K562 (cell line): ENCODE measurements around the gene ATF3. TPM values are rescaled to one million over a fixed set of nuclear protein-coding genes. Genes with fewer than 3 reads are reported as not detected.

ENCODE experiments used
- ARID3B ChIP-seq: fragments of 250-450 bp; sonication (Bioruptor Pico); IDR thresholded peaks from 2 replicates; pipeline ENCODE4 v1.4.0; 2020; ENCODE audit warnings: borderline replicate concordance
- CXXC5 ChIP-seq: fragments of 250-450 bp; sonication (Bioruptor Pico); IDR thresholded peaks from 2 replicates; pipeline ENCODE4 v1.8.0; 2022; ENCODE audit warnings: inconsistent platforms, mild to moderate bottlenecking, moderate library complexity
- ELK3 ChIP-seq: fragments of 450-650 bp; formaldehyde crosslinking; IDR thresholded peaks from 2 replicates; pipeline ENCODE4 v1.4.0; 2020; ENCODE audit warnings: mild to moderate bottlenecking
- FOXM1 ChIP-seq, 2 experiments: fragments of 450-650 bp in 1 of 2; sonication (generic) in 1 of 2; formaldehyde crosslinking in 1 of 2; IDR thresholded peaks; 2 replicates each; pipeline versions ENCODE4 v1.6.1 to v1.9.0; 2017 to 2022; ENCODE audit warnings: low read depth in 2 of 2, mild to moderate bottlenecking in 2 of 2, missing genetic modification reagents in 1 of 2, moderate library complexity in 1 of 2
- HEY1 ChIP-seq: fragments of 250-450 bp; sonication (Bioruptor Pico); IDR thresholded peaks from 2 replicates; pipeline ENCODE4 v1.5.0; 2020; ENCODE audit warnings: mild to moderate bottlenecking, moderate library complexity, borderline replicate concordance
- L3MBTL2 ChIP-seq: fragments of 450-650 bp; IDR thresholded peaks from 2 replicates; pipeline ENCODE4 v1.6.1; 2016; ENCODE audit warnings: mild to moderate bottlenecking, moderate library complexity
- SAP30 ChIP-seq: fragments of 200-600 bp; sonication (generic); IDR thresholded peaks from 2 replicates; pipeline ENCODE4 v1.6.1; 2012; ENCODE audit warnings: borderline replicate concordance, low read depth, mild to moderate bottlenecking, moderate library complexity, low read length, control low read depth, inconsistent platforms; ENCODE audit not compliant: insufficient read depth, poor library complexity, severe bottlenecking
- ZBTB7A ChIP-seq: IDR thresholded peaks from 2 replicates; pipeline ENCODE4 v1.6.1; 2011; ENCODE audit warnings: low read depth, mild to moderate bottlenecking, low read length, moderate library complexity, borderline replicate concordance; ENCODE audit not compliant: control insufficient read depth
- ZFP91 ChIP-seq: sonication (generic); formaldehyde crosslinking; IDR thresholded peaks from 2 replicates; pipeline ENCODE4 v1.8.0; 2022; ENCODE audit warnings: mild to moderate bottlenecking, missing genetic modification reagents
- ZNF232 ChIP-seq: sonication (generic); formaldehyde crosslinking; IDR thresholded peaks from 2 replicates; pipeline ENCODE4 v1.8.0; 2022; ENCODE audit warnings: mild to moderate bottlenecking, missing genetic modification reagents
- ZNF318 ChIP-seq, 2 experiments: fragments of 450-650 bp; IDR thresholded peaks; 2 replicates each; pipeline ENCODE4 v1.6.1; 2016; ENCODE audit warnings: mild to moderate bottlenecking in 2 of 2, borderline replicate concordance in 1 of 2, low read depth in 1 of 2, moderate library complexity in 1 of 2
- ZNF511 ChIP-seq: sonication (generic); formaldehyde crosslinking; IDR thresholded peaks from 2 replicates; pipeline ENCODE4 v1.8.0; 2022; ENCODE audit warnings: mild to moderate bottlenecking, missing genetic modification reagents
- polyA plus RNA-seq, 8 experiments: library from polyadenylated mRNA; depleted of rRNA in 4 of 8; stranded (reverse) in 5 of 8; unstranded in 3 of 8; fragments of >200 nt; fragmentation: Nextera tagmentation in 2 of 8; fragmentation: Illumina TruSeq in 1 of 8; extraction: Ambion mirVana in 2 of 8; extraction: Trizol in 1 of 8; gene quantifications; 2 replicates each; pipeline versions ENCODE4 v1.2.1 to v1.2.3, GENCODE V29; 2011 to 2014; ENCODE audit warnings: inconsistent platforms in 1 of 8, missing spikeins in 1 of 8
- total RNA-seq, 7 experiments: library from RNA; depleted of rRNA in 6 of 7; stranded (reverse); fragments of >200 nt in 6 of 7; fragmentation: Illumina TruSeq in 2 of 7; extraction: Trizol in 2 of 7; gene quantifications; 2 replicates each; pipeline versions ENCODE4 v1.2.1 to v1.2.3, GENCODE V29; 2011 to 2021; ENCODE audit warnings: low replicate concordance in 1 of 7

Gene ATF3
- total and polyA plus RNA-seq, 9 of the 15 experiments (the other 6 are each of a cell fraction or from before 2014, with no cell fraction given) = 3.5 to 28.2 (median 19.8) TPM

GRCh38 chr1:212608959-212609700 is 569 bp downstream of the ATF3 start (continued):
- TF ChIP-seq FOXM1 (IDR thresholded peaks at IDR 0.05; ENCODE audit: low read depth) (no peak), FOXM1 (CRISPR knock-in tag; IDR thresholded peaks at IDR 0.05; ENCODE audit: low read depth) (no peak), ZBTB7A (peak; percentile 96), ELK3 (CRISPR knock-in tag) (no peak), HEY1 (CRISPR knock-in tag) (no peak), ZFP91 (CRISPR knock-in tag) (no peak; the same call in 1 of the 2 replicates), ZNF232 (CRISPR knock-in tag) (no peak), ARID3B (CRISPR knock-in tag) (no peak), CXXC5 (CRISPR knock-in tag) (peak; percentile 34), ZNF511 (CRISPR knock-in tag) (no peak), ZNF318 (IDR thresholded peaks at IDR 0.05; ENCODE audit: borderline replicate concordance in 1 of 2, low read depth in 1 of 2) (no peak), L3MBTL2 (no peak; the same call in 1 of the 2 replicates), SAP30 (no peak)
